Measurements from ENCODE around the gene ZNF827. TPM values are rescaled to one million over a fixed set of nuclear protein-coding genes. Genes with fewer than 3 reads are reported as not detected.

The ZNF827 gene
- total RNA-seq, 4 donors from 2014 or later: 3.0 to 11.0 (median 8.8) TPM

- Histone ChIP-seq H3K4me3 (no peak overlapping the region), H3K9me3 (no peaks in the 10 kb centered on the region), H3K36me3 (peaks cover 1% of the 10 kb centered on the region), H3K4me1 (peaks cover 5% of the 10 kb centered on the region), H3K27me3 (no peaks in the 10 kb centered on the region), H3K27ac (no peak overlapping the region)
- 58% methylated on average over 4 of the region's 4 CpGs for WGBS
- TF ChIP-seq EP300 (IDR thresholded peaks at IDR 0.05) (no peak), POLR2AphosphoS5 (IDR thresholded peaks at IDR 0.05) (no peak), POLR2A (IDR thresholded peaks at IDR 0.05) (no peak)
- TF ChIP-seq, protein P1, sequence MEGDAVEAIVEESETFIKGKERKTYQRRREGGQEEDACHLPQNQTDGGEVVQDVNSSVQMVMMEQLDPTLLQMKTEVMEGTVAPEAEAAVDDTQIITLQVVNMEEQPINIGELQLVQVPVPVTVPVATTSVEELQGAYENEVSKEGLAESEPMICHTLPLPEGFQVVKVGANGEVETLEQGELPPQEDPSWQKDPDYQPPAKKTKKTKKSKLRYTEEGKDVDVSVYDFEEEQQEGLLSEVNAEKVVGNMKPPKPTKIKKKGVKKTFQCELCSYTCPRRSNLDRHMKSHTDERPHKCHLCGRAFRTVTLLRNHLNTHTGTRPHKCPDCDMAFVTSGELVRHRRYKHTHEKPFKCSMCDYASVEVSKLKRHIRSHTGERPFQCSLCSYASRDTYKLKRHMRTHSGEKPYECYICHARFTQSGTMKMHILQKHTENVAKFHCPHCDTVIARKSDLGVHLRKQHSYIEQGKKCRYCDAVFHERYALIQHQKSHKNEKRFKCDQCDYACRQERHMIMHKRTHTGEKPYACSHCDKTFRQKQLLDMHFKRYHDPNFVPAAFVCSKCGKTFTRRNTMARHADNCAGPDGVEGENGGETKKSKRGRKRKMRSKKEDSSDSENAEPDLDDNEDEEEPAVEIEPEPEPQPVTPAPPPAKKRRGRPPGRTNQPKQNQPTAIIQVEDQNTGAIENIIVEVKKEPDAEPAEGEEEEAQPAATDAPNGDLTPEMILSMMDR (IDR thresholded peaks at IDR 0.05): no peak
- DNase-seq (ENCODE audit: low spot score in 2 of 2): no peak
These were observed 31.2 kb downstream of the ZNF827 start for GRCh38 chr4:145907390-145907789.

GRCh38 chr4:145904413-145905177, 34.0 kb downstream of the ZNF827 start:
- Histone ChIP-seq H3K36me3 (peaks cover 5% of the 10 kb centered on the region), H3K27ac (no peak overlapping the region), H3K9me3 (no peaks in the 10 kb centered on the region), H3K4me1 (peaks cover 5% of the 10 kb centered on the region), H3K27me3 (no peaks in the 10 kb centered on the region), H3K4me3 (no peak overlapping the region)
- no peak for TF ChIP-seq POLR2A (IDR thresholded peaks at IDR 0.05)
- no peak for TF ChIP-seq POLR2AphosphoS5 (IDR thresholded peaks at IDR 0.05)
- TF ChIP-seq, protein P1 (IDR thresholded peaks at IDR 0.05): no peak
- TF ChIP-seq EP300 (IDR thresholded peaks at IDR 0.05): no peak
- 82% methylated on average over 7 of the region's 7 CpGs for WGBS
- no peak for DNase-seq (ENCODE audit: low spot score in 2 of 2)

GRCh38 chr4:145902522-145902921, 36.1 kb downstream of the ZNF827 start:
- peaks cover 5% of the 10 kb centered on the region for H3K36me3 ChIP-seq
- WGBS: 94% methylated on average over 13 of the region's 13 CpGs
- H3K4me1 ChIP-seq: no peaks in the 10 kb centered on the region
- no peaks in the 10 kb centered on the region for H3K9me3 ChIP-seq
- H3K4me3 ChIP-seq: no peak overlapping the region
- no peaks in the 10 kb centered on the region for H3K27me3 ChIP-seq
- DNase-seq (ENCODE audit: low spot score in 2 of 2): no peak
- TF ChIP-seq POLR2AphosphoS5 (IDR thresholded peaks at IDR 0.05): no peak
- no peak for TF ChIP-seq EP300 (IDR thresholded peaks at IDR 0.05)
- TF ChIP-seq POLR2A (IDR thresholded peaks at IDR 0.05): no peak
- TF ChIP-seq, protein P1 (IDR thresholded peaks at IDR 0.05): no peak
- H3K27ac ChIP-seq: no peak overlapping the region

GRCh38 chr4:145899886-145900460, 38.6 kb downstream of the ZNF827 start:
- WGBS: 83% methylated on average over 4 of the region's 4 CpGs
- TF ChIP-seq, protein P1 (IDR thresholded peaks at IDR 0.05): no peak
- TF ChIP-seq POLR2A (IDR thresholded peaks at IDR 0.05): no peak
- TF ChIP-seq POLR2AphosphoS5 (IDR thresholded peaks at IDR 0.05): no peak
- TF ChIP-seq EP300 (IDR thresholded peaks at IDR 0.05): no peak
- Histone ChIP-seq H3K4me1 (no peaks in the 10 kb centered on the region), H3K4me3 (no peak overlapping the region), H3K36me3 (peaks cover 5% of the 10 kb centered on the region), H3K9me3 (no peaks in the 10 kb centered on the region), H3K27ac (no peak overlapping the region), H3K27me3 (no peaks in the 10 kb centered on the region)
- no peak for DNase-seq (ENCODE audit: low spot score in 2 of 2)

DNA sequence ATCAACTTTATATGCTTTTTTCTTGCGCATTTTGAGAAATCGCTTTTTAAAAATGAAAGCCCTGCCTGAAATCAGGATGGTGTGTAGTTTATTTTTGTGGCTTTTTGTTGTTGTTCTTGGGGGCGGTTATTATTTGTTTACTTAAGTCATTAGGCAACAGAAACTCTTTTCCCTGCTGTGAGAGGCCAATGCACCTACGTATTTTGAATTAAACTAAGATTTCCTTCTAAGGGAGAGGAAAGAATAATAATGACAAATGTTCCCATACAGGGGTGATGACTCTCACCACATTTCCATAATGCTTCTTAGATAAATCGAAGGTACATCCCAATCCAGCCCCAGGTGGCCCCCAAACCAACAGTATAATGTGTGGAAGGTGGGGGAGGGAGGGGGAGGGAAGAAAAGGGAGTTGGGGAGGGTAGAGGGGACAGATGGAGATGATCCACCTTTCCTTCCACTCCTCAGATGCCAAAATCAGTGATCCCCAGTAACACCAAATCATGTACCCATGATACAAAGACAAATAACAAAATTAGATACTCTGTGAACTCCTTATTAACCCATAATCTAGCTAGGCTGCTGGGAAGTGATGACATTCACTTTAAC, 39.6 kb downstream of the ZNF827 start:
- no peaks in the 10 kb centered on the region for H3K9me3 ChIP-seq
- no peaks in the 10 kb centered on the region for H3K27me3 ChIP-seq
- H3K27ac ChIP-seq: no peak overlapping the region
- DNase-seq (ENCODE audit: low spot score in 2 of 2): no peak
- H3K36me3 ChIP-seq: peaks cover 5% of the 10 kb centered on the region
- 88% methylated on average over 5 of the region's 5 CpGs for WGBS
- TF ChIP-seq POLR2AphosphoS5 (IDR thresholded peaks at IDR 0.05): no peak
- TF ChIP-seq, protein P1 (IDR thresholded peaks at IDR 0.05): no peak
- TF ChIP-seq EP300 (IDR thresholded peaks at IDR 0.05): no peak
- no peak for TF ChIP-seq POLR2A (IDR thresholded peaks at IDR 0.05)
- H3K4me3 ChIP-seq: no peak overlapping the region
- H3K4me1 ChIP-seq: no peaks in the 10 kb centered on the region
